GM12891 (cell line): Measurements from ENCODE around the gene MBD6.

ENCODE experiments used
- DNase-seq: peaks from one replicate; pipeline ENCODE4 v3.0.0; 2011; ENCODE audit warnings: low spot score; ENCODE audit not compliant: insufficient read length
- FAIRE-seq: peaks from 2 replicates; lab custom pipeline; 2011; peaks lifted over from hg19 to GRCh38; lab: Jason Lieb, UNC
- PAX5 ChIP-seq: IDR thresholded peaks from 2 replicates; pipeline ENCODE4 v1.6.1; 2011; ENCODE audit warnings: low read length, moderate library complexity, mild to moderate bottlenecking; ENCODE audit not compliant: insufficient read depth, severe bottlenecking
- POLR2A ChIP-seq: IDR thresholded peaks from 2 replicates; pipeline ENCODE4 v1.6.1; 2011; ENCODE audit warnings: low read depth, low read length, control low read depth
- POLR2AphosphoS5 ChIP-seq: IDR thresholded peaks from 2 replicates; pipeline ENCODE4 v1.6.1; 2011; ENCODE audit warnings: low read depth, low read length, control low read depth
- POU2F2 ChIP-seq: IDR thresholded peaks from 2 replicates; pipeline ENCODE4 v1.6.1; 2011; ENCODE audit warnings: low read depth, mild to moderate bottlenecking, control low read depth, low read length, moderate library complexity
- SPI1 ChIP-seq: IDR thresholded peaks from 2 replicates; pipeline ENCODE4 v1.6.1; 2011; ENCODE audit warnings: low read depth, low read length, control low read depth
- TAF1 ChIP-seq: IDR thresholded peaks from 2 replicates; pipeline ENCODE4 v1.6.1; 2011; ENCODE audit warnings: low read depth, low read length, control low read depth

MBD6 gene

GRCh38 chr12:57521525-57522010 is 1.1 kb upstream of the MBD6 start:
- DNase-seq (no peak), FAIRE-seq (peak; percentile 28)
- TF ChIP-seq PAX5 (no peak), SPI1 (no peak), POLR2AphosphoS5 (no peak), POLR2A (no peak), POU2F2 (no peak), TAF1 (no peak)

- TF ChIP-seq POLR2A (no peak), SPI1 (0 out of 2 replicates have a peak, but pooled peaks have one; percentile 10)
- FAIRE-seq, result peak; percentile 43
- DNase-seq, result no peak
Observed at GRCh38 chr12:57522887-57523705, 472 bp downstream of the MBD6 start.

- peak; percentile 33 for FAIRE-seq
- TF ChIP-seq POLR2AphosphoS5 (no peak), TAF1 (no peak), POU2F2 (no peak), SPI1 (no peak), POLR2A (no peak), PAX5 (no peak)
- no peak for DNase-seq
Observed at GRCh38 chr12:57523706-57524614, 1.3 kb downstream of the MBD6 start.

- FAIRE-seq (no peak), DNase-seq (no peak)
- TF ChIP-seq POLR2AphosphoS5 (no peak), TAF1 (no peak), PAX5 (no peak)
Observed at GRCh38 chr12:57524814-57525614, 2.4 kb downstream of the MBD6 start.

DNA sequence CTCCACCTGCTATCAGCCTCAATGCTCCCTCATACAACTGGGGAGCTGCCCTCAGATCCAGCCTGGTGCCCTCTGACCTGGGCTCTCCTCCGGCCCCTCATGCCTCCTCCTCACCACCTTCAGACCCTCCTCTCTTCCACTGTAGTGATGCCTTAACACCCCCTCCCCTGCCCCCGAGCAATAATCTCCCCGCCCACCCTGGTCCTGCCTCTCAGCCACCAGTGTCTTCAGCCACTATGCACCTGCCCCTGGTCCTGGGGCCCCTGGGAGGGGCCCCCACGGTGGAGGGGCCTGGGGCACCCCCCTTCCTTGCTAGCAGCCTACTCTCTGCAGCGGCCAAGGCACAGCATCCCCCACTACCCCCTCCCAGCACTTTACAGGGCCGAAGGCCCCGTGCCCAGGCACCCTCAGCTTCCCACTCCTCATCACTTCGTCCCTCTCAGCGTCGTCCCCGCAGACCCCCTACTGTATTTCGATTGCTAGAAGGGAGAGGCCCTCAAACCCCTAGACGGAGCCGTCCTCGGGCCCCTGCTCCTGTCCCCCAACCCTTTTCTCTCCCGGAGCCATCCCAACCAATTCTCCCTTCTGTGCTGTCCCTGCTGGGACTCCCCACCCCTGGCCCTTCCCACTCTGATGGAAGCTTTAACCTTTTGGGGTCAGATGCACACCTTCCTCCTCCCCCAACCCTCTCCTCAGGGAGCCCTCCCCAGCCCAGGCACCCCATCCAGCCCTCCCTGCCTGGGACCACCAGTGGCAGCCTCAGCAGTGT is 3.2 kb downstream of the MBD6 start:
- DNase-seq (no peak), FAIRE-seq (no peak)
- TF ChIP-seq POU2F2 (no peak), SPI1 (no peak), POLR2A (no peak), PAX5 (no peak)

- FAIRE-seq, result no peak
- TF ChIP-seq PAX5, result no peak
- TF ChIP-seq POLR2A, result no peak
- TF ChIP-seq POU2F2, result no peak
- TF ChIP-seq SPI1, result no peak
- no peak for TF ChIP-seq TAF1
- no peak; the same call in 1 of the 2 replicates for TF ChIP-seq POLR2AphosphoS5
Observed at GRCh38 chr12:57526477-57527126, 4.0 kb downstream of the MBD6 start.

GRCh38 chr12:57527184-57527583 is 4.6 kb downstream of the MBD6 start:
- FAIRE-seq, result no peak
- no peak for TF ChIP-seq SPI1
- TF ChIP-seq POU2F2, result no peak
- no peak for TF ChIP-seq POLR2AphosphoS5
- TF ChIP-seq TAF1, result no peak
- TF ChIP-seq PAX5, result no peak
- no peak for TF ChIP-seq POLR2A

More at GRCh38 chr12:57526477-57527126, 4.0 kb downstream of the MBD6 start:
- DNase-seq, result no peak

GRCh38 chr12:57528176-57528575 is 5.6 kb downstream of the MBD6 start:
- FAIRE-seq (no peak), DNase-seq (no peak)
- TF ChIP-seq POU2F2, result no peak
- TF ChIP-seq POLR2A, result no peak

More at GRCh38 chr12:57527184-57527583, 4.6 kb downstream of the MBD6 start:
- DNase-seq, result no peak
